GM12872 (cell line): Measurements from ENCODE around the gene MOSPD3.

Source experiments
- TF ChIP-seq, protein P1 (sequence below): IDR thresholded peaks from 3 replicates; pipeline ENCODE4 v1.5.1; 2011; ENCODE audit warnings: low read depth, mild to moderate bottlenecking, low read length, moderate library complexity; ENCODE audit not compliant: insufficient read depth

Gene MOSPD3

DNA sequence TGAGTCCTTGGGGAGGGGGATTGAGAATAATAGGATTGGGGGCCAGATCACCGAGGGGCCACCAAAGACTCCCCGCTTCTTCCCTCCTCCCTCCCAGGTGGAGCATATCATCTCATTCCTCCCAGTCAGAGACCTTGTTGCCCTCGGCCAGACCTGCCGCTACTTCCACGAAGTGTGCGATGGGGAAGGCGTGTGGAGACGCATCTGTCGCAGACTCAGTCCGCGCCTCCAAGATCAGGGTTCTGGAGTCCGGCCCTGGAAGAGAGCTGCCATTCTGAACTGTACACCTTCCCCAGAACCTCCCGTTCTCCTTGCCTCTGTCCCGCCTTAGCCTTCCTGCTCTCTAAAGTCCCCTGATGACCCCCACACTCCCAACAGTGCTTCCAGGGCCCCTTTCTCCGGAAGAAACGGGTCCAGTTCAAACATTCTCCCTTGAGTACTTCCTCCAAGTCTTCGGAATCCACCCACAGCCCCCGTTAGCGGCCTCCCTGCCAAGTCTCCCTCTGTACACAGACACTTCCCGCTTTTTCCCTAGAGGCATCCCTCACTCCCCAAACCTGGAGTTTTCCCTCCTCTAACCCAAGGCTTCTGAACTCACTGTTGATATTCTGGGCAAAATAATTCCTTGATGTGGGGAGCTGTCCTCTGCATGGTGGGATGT lies 22.1 kb upstream of the MOSPD3 start:
- TF ChIP-seq, protein P1, sequence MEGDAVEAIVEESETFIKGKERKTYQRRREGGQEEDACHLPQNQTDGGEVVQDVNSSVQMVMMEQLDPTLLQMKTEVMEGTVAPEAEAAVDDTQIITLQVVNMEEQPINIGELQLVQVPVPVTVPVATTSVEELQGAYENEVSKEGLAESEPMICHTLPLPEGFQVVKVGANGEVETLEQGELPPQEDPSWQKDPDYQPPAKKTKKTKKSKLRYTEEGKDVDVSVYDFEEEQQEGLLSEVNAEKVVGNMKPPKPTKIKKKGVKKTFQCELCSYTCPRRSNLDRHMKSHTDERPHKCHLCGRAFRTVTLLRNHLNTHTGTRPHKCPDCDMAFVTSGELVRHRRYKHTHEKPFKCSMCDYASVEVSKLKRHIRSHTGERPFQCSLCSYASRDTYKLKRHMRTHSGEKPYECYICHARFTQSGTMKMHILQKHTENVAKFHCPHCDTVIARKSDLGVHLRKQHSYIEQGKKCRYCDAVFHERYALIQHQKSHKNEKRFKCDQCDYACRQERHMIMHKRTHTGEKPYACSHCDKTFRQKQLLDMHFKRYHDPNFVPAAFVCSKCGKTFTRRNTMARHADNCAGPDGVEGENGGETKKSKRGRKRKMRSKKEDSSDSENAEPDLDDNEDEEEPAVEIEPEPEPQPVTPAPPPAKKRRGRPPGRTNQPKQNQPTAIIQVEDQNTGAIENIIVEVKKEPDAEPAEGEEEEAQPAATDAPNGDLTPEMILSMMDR: no peak

DNA sequence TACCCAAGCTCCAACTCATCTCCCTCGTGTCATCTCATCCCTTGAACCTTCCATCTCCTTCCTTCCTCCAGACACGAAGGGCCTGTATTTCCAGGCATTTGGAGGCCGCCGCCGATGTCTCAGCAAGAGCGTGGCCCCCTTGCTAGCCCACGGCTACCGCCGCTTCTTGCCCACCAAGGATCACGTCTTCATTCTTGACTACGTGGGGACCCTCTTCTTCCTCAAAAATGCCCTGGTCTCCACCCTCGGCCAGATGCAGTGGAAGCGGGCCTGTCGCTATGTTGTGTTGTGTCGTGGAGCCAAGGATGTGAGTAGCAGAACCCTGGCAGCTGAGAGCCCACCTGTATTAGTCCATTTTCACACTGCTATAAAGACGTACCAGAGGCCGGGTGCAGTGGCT lies 20.7 kb upstream of the MOSPD3 start:
- TF ChIP-seq, protein P1: no peak

DNA sequence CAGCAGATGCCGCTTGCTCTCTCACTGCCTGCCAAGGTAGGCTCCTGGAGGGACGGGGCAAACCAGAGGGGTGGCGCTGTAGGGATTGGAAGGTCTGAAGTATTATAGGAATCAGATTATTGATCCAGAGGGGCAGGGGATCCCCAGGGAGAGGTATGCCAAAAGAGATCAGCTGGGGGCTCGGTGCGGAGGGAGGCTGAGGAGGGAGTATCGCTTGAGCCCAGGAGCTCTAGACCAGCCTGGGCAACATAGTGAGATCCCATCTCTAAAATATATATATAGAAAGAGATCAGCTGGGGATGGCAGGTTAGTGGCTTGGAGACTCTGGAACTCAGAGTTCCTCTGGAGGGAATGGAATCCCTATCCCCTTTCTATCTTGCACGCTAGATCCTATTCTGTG lies 17.2 kb upstream of the MOSPD3 start:
- TF ChIP-seq, protein P1: no peak

DNA sequence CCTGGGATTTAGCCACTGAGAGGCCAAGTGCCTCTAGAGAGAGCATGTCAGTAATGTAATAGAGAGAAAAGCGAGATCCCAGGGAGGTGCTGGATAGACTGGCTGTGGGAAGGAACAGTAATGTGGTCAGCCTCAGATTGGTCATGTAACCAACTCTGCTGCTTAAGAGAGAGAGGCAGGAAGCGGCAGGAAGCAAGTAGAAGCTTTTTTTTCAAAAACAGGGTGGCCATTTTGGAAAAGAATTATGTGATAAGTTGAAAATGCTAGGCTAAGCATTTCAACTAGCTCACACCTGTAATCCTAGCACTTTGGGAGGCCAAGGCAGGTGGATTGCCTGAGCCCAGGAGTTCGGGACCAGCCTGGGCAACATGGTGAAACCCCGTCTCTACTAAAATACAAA lies 13.9 kb upstream of the MOSPD3 start:
- TF ChIP-seq, protein P1: no peak

DNA sequence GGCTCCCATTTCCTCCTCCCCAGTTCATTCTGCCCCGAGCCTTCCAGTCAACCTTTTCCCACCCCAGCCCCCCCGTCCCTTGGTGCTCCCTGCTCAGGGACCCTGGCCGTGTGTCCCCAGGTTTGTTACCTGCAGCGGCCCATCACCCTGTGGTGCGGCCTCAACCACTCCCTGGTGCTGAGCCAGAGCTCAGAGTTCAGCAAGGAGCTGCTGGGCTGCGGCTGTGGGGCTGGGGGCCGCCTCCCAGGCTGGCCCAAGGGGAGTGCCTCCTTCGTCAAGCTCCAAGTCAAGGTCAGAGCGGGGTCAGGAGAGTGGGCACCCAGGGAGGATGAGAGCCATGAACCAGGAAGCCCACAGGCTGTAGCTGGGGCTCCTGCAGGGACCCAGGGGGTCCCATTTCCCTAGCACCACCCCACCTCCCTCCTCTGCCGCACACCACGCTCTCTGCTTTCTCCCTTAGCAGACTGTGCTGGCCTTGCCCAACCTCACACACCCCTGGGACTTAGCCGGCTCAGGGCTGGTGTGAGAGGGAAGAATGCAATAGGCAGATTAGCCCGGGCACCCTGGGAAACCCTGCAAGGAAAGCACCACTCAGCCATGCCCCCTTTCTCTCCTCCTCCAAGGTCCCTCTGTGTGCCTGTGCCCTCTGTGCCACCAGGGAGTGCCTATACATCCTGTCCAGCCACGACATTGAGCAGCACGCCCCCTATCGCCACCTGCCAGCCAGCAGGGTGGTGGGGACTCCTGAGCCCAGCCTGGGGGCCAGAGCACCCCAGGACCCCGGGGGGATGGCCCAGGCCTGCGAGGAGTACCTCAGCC lies 12.2 kb upstream of the MOSPD3 start:
- TF ChIP-seq, protein P1: 0 out of 3 replicates have a peak, but pooled peaks have one; percentile 22

DNA sequence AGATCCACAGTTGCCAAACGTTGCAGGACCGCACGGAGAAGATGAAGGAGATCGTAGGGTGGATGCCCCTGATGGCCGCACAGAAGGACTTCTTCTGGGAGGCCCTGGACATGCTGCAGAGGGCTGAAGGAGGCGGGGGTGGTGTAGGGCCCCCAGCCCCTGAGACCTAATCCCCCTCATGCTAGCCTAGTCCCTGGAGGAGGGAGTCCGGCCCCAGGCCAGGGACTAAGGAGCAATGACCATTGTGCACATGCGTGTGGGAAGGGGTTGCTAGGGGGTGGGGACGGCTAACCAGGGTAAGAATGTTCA lies 11.7 kb upstream of the MOSPD3 start:
- TF ChIP-seq, protein P1: no peak

DNA sequence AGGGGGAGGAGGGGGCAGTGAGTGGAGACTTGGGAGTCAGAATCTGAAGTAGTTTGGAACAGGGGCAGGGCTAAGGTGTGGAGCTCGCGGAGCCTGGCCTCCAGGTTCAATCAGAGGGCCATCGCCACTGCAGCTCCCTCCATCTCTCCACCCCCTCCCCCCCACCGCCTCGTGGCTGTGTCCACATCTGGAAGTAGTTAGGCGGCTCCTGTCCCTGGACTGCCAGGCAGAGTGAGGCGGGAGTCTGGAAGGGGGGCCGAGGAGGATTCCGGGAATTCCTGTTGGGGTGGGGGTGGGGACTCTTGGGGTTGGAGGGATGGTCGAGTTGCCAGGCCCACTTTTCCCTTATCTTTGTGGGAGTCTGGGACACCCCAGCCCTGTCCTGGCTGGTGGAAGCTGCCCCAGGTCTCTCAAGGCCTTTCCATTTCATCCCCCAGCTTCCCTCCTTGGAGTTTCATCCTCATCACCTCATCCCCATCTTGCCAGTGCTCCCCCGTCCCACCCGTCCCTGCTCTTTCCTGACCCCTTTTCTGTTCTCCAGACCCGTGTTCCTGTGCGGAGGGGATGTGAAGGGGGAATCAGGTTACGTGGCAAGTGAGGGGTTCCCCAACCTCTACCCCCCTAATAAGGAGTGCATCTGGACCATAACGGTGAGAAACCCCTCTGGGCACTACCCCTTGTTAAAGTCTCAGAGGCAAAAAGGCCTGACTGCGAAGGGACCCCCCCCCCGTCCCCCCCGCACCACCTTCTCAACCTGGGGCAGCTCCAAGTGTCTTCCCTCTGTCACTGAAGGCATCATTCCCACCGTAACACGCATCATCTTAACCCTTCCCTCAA lies 9.2 kb upstream of the MOSPD3 start:
- TF ChIP-seq, protein P1: no peak
